Islet of Langerhans (tissue), 1 donor: ENCODE results near the gene RGS12.
A peak's percentile ranks its signal among the peaks of the same experiment; 100 is the strongest.

Experiments
- FAIRE-seq: peaks from one replicate; lab custom pipeline; 2011; peaks lifted over from hg19 to GRCh38; lab: Jason Lieb, UNC

RGS12 gene

DNA sequence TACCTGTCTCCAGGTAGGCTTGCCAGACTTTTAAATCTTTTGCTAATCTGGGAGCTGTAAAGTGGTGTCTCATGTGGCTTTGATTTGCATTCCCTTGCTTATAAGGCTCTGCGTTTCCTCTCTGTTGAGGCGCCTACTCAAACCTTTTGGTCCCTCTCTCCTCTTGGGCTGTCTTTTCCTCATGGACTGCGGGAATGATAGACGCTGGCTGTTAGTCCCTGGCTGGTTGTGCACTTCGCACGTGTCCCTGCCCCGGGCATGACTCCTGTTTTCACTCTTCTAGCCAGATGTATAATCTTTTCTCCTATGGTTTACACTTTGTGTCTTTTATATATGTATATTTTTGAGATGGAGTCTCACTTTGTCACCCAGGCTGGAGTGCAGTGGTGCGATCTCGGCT is 39.7 kb downstream of the RGS12 start:
- FAIRE-seq = no peak

DNA sequence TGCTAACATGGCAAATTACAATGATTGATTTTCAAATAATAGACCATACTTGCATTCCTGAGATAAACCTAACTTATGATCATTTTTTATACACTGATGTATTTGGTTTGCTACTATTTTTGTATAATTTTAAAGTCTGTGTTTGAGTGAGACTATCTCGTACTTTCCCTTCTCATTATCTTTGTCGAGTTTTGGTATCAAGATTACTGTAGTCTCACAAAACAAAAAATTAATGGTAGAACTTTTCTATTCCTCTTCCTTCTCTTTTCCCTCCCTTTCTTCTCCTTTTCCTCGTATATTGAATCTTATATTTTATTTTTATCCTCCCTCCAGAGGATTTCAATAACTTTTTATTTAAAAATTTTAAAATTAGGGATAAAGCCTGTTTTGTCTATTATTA is 41.5 kb downstream of the RGS12 start:
- FAIRE-seq = no peak

DNA sequence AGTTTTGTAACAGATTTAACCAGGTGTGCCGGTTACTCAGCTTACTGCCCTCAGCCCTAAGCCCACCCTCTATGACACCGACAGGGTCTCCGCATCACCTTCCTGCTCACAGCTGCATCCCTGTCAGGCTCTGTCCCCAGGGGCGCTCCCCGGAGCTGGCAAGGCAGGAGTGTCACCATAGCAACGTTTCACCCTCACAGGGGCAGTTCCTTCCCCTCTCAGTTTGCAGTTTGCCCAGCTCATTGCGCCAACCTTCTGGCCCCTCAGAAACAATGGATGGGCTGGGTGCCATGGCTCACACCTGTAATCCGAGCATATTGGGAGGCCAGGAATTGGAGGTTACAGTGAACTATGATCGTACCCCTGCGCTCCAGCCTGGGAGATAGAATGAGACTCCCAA is 42.6 kb downstream of the RGS12 start:
- no peak for FAIRE-seq

DNA sequence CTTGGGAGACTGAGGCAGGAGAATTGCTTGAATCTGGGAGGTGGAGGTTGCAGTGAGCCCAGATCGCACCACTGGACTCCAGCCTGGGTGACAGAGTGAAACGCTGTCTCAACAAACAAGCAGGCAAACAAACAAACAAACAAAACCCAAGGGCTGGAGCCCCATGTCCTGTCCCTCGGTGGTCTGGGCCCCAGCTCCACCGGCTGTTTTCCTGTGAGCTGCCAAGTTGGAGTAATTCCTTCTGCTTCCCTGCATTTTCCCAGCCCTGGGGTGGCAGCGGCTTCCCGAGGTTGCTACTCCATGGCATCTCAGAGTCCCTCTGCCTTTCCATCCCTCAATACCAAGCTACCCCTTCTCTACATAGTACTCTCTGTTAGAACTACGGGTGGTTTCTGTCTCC is 43.2 kb downstream of the RGS12 start:
- no peak for FAIRE-seq

DNA sequence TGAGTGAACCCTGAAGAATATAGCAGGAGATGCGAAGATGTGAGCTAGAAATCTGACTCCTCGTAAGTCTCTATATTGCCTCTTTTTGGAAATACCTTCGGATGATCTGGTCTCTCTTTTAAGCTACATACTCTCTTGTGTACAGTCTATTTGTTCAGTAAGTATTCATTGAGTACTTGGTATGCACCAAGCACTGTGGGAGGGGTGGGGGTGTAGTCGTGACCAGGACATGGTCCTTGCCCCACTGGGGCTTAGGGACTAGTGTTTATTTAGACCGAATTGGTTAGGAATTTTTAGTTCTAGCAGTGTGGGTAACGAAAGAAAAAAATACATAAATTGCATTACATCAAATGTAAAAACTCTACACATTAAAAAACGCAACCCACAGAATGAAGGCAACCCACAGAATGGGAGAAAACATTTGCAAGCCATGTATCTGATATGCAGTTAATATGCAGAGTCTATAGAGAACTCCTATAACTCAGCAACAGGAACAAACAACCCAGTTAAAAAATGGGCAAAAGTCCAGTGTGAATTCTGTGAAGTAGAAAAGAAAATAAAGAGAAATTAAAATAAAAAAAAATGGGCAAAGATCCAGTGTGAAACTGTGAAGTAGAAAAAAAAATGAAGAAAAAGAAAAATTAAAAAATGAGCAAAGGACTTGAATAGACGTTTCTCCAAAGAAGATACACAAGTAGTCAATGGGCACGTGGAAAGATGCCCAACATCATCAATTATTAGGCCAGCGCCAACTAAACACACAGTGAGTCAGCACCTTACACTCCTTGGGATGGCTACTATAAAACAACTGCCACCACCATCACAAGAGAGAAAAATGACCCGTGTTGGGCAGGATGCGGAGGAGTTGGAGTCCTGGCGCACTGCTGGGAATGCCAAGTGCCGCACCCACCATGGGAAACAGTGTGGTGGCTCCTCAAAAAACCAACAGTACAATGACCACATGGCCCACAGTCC is 43.8 kb downstream of the RGS12 start:
- no peak for FAIRE-seq

DNA sequence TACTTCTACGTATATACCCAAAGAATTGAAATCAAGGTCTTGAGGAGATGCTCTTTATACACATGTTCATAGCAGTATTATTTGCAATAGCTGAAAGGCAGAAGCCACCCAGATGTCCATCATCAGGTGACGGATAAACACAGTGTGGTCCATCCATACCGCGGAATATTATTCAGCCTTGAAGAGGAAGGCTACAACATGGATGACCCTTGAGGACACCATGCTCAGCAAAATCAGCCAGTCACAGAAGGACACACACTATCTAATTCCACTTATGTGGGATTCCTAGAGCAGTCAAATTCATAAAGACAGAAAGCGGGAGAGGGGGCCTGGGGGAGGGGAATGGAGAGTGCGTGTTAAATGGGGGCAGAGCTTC is 44.5 kb downstream of the RGS12 start:
- FAIRE-seq = no peak

DNA sequence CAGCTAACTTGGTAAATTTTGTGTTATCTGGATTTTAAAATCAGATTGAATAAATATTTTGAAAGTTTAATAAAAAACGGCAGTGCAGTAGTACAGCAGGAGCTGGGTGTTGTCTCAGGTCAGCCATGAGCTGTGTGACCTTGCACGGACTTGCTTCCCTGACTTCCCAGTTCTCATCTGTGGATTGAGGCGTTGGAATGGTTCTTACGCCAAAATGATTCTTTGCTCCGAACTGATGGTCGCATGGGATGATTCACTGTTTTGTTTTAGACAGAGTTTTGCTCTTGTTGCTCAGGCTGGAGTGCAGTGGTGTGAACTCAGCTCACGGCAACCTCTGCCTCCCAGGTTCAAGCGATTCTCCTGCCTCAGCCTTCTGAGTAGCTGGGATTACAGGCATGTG is 45.0 kb downstream of the RGS12 start:
- FAIRE-seq = no peak

DNA sequence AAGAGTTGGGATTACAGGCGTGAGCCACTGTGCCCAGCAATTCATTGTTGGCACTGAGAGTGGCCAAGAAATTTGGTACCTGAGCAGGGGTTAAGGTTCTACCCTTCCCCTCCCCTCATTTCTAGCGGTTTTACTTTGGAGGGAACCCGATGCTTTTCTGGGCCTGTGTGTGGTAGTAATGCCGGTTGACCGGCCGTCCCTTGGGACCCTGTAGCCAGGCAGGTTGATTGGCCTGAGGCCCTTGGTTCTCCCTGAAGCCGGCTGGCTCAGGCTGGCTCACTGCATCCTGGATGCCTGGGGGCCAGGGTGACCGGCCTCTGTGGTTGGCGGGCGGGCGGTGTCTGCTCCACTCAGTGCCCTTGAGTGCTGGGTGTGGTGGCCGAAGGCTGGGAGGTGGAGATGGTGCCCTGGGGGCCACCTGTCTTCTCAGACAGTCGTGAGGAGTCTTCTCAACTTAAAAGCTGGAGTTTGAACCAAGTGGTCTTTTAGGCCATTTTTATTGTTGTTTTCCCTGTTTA is 45.6 kb downstream of the RGS12 start:
- no peak for FAIRE-seq

DNA sequence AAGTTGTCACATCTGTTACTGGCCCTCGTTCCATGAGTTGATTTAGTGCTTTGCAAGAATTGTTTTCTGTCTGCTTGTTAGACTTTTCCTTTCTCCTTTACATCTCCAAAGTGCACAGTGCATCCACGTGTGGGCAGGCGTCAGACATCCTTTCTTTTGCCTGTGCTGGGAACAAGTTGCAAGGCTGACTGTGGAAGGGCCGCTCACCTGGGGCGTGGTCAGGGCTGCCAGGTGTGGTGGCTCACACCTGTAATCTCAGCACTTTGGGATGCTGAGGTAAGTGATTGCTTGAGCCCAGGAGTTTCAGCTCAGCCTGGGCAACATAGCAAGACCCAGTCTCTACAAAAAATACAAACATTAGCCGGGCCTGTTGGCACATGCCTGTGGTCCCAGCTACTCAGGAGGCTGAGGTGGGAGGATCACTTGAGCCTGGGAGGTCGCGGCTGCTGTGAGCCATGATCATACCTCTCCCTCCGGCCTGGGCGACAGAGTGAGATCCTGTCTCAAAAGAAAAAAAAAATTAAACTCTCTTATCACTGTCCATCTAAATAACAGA is 46.2 kb downstream of the RGS12 start:
- no peak for FAIRE-seq

DNA sequence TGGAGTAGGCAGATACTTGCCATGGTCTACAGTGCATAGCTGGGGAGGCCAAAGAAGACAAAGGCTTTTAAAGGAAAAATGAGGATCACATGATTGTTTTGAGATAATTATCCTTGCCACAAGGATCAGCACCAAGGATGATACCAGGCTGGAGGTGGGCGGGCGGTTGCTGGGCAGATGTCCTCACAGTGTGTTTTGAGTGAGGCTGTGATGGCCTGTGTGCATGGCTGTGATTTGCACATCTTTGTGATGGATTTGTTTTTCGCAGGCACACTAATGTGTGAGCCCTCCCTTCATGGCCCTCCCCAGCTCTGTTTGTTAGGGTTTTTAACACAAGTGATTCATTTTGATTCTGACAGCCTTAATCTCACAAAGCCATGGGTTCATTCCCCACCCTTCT is 46.8 kb downstream of the RGS12 start:
- no peak for FAIRE-seq

DNA sequence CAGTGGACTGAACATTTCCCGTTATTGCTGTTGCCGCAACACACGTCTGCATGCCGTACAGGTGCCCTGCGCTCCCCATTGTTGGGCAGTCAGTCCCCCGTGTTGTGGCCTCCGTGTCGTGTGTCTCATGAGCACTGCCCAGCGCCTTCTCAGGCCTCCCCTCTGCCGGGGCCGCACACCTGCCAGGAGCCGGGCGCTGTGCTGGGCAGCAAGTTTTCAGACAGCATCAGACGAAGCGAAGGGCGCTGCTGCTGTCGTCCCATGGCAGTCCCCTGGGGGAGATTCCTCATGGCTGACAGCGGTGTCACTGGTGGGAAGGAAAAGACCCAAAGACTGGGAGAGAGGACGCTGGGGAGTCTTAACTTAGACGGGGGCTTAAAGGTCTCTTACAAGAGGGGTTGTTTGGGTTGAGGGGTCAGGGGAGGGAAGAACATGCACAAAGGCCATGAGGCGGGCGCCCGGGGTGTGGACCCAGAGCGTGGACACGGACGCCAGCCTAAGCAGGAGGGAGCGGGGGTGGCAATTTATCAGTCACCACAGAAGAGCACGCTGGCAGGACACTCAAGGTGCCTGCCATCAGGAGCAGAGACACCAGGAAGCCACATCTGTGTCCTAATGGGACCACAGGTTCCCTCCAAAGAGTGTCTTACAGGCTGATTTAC is 47.3 kb downstream of the RGS12 start:
- FAIRE-seq = no peak

DNA sequence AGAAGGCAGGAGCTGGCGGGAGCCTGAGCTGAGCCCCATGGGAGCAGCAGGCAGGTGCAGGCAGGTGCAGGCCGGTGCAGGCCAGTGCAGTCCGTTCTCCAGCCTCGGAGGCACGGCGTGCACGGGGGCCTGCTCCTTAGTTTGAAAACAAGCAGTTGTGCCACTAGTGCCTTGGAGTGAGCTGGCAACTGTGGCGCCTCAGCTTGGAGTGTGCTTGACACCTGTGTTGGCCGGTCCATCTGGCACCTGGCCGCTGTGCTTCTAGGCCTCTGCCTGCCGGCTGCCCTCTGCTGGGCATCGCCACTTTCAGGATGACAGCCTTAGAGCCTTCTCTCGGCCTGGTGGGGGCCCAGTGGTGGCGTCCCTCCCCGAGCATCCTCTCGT is 47.9 kb downstream of the RGS12 start:
- FAIRE-seq = no peak

DNA sequence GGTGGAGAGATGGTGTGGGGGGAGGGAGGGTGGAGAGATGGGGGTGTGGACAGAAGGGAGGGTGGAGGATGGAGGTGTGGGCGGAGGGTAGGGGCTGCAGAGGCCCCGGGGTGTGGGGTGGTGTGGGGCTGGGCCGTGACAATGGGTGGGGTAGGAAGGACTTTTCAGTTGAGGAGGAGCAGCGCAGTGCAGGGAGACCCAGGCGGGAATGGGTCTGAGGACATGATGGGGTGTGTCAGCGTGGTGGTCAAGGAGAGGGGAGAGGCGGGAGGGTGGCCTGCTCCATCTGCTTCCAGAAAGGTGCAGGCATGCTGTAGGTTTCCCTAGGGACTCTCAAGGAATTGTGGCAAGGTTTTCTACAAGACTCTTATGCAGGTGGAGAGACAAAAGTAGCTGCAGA is 48.9 kb downstream of the RGS12 start:
- no peak for FAIRE-seq

DNA sequence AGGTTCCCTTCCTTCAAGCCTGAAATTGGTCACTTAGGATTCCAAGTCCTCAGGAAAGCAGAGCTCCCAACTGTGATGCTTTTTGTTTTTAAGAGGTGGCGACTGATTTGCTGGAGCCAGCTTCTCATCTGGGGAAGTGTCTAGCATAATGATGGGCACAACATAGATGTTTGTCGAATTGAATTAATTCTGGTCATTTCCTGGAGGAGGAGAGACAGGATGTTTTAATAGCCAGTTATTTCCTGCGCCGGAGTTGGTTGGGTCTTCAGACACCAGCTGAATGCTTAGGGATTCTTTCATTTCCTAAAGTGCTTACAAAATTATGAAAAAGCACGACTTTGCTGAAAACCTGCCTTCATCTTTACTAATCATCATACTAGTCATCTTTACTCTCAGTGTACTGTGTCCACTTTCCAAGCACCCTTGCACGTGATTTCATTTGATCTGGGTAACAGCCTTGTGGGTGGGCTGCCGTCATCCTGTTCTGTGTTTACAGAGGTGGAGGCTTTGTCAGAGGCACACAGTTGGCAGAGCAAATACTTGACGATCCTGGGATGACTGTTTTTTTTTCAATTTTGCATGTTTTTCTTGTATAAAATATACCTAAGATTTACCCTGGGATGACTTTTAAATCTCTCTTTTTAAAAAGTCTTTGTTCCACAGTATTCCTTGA is 49.5 kb downstream of the RGS12 start:
- peak; percentile 47 for FAIRE-seq
